HepG2 (cell line): ENCODE results near the gene DDRGK1. TPM values are rescaled to one million over a fixed set of nuclear protein-coding genes. Genes with fewer than 3 reads are reported as not detected.

Experiments
- DNMT3B ChIP-seq: conservative IDR thresholded peaks from 2 replicates; pipeline ENCODE4 v1.6.1; 2016; ENCODE audit warnings: missing biosample characterization, control low read depth
- DPF2 ChIP-seq: sonication (generic); formaldehyde crosslinking; IDR thresholded peaks from 2 replicates; pipeline ENCODE4 v1.4.0; 2020; ENCODE audit warnings: mild to moderate bottlenecking, low read depth, missing genetic modification reagents, borderline replicate concordance
- ERF ChIP-seq: IDR thresholded peaks from 2 replicates; pipeline ENCODE4 v1.6.1; 2018; ENCODE audit warnings: missing biosample characterization, missing genetic modification reagents
- FOXO1 ChIP-seq: sonication (generic); formaldehyde crosslinking; IDR thresholded peaks from 2 replicates; pipeline ENCODE4 v1.4.0; 2020; ENCODE audit warnings: missing genetic modification reagents
- HMGA1 ChIP-seq: sonication (generic); formaldehyde crosslinking; conservative IDR thresholded peaks from 2 replicates; pipeline ENCODE4 v1.4.0; 2020; ENCODE audit warnings: missing genetic modification reagents
- NCOA5 ChIP-seq: sonication (generic); formaldehyde crosslinking; IDR thresholded peaks from 2 replicates; pipeline ENCODE4 v1.4.0; 2020; ENCODE audit warnings: missing genetic modification reagents
- NFRKB ChIP-seq: fragments of 450-650 bp; IDR thresholded peaks from 2 replicates; pipeline ENCODE4 v1.6.1; 2017
- RBM22 ChIP-seq: fragments of 200-400 bp; formaldehyde crosslinking; optimal IDR thresholded peaks from 2 replicates; pipeline ENCODE3; 2017; ENCODE audit warnings: mild to moderate bottlenecking, low read length, moderate library complexity
- SETDB1 ChIP-seq: sonication (generic); formaldehyde crosslinking; IDR thresholded peaks from 2 replicates; pipeline ENCODE4 v1.5.1; 2020; ENCODE audit warnings: missing genetic modification reagents, mild to moderate bottlenecking, borderline replicate concordance
- TBX3 ChIP-seq: fragments of 450-650 bp; IDR thresholded peaks from 2 replicates; pipeline ENCODE4 v1.6.1; 2017; ENCODE audit warnings: antibody characterized with exemption, mild to moderate bottlenecking, inconsistent platforms, borderline replicate concordance
- TSC22D2 ChIP-seq: sonication (generic); formaldehyde crosslinking; IDR thresholded peaks from 2 replicates; pipeline ENCODE4 v1.5.1; 2020; ENCODE audit warnings: missing genetic modification reagents, mild to moderate bottlenecking, borderline replicate concordance
- ZKSCAN5 ChIP-seq: sonication (generic); formaldehyde crosslinking; IDR thresholded peaks from 2 replicates; pipeline ENCODE4 v1.5.1; 2020; ENCODE audit warnings: mild to moderate bottlenecking, missing genetic modification reagents
- ZNF205 ChIP-seq: IDR thresholded peaks from 2 replicates; pipeline ENCODE4 v1.6.1; 2018; ENCODE audit warnings: missing biosample characterization, missing genetic modification reagents
- ZNF879 ChIP-seq: sonication (generic); formaldehyde crosslinking; IDR thresholded peaks from 2 replicates; pipeline ENCODE4 v1.8.1; 2023; ENCODE audit warnings: missing genetic modification reagents
- polyA plus RNA-seq, 8 experiments: library from polyadenylated mRNA; depleted of rRNA in 3 of 8; stranded (reverse) in 7 of 8; unstranded in 1 of 8; fragments of >200 nt; fragmentation: Illumina TruSeq in 4 of 8; extraction: Trizol in 4 of 8; gene quantifications; 2 replicates each; pipeline versions ENCODE4 v1.2.1 to v1.2.3, GENCODE V29; 2011 to 2016; ENCODE audit warnings: low read depth in 4 of 8, missing spikeins in 1 of 8, mixed read lengths in 1 of 8; ENCODE audit not compliant: insufficient read depth in 1 of 8
- total RNA-seq, 5 experiments: library from RNA; depleted of rRNA; stranded (reverse); fragments of >200 nt; fragmentation: Illumina TruSeq; extraction: Trizol; gene quantifications; 2 replicates each; pipeline ENCODE4 v1.2.3, GENCODE V29; 2016; ENCODE audit warnings: low read depth in 1 of 5
- TF ChIP-seq, protein P1 (sequence below): sonication (generic); formaldehyde crosslinking; IDR thresholded peaks from 2 replicates; pipeline ENCODE4 v1.4.0; 2020; ENCODE audit warnings: missing genetic modification reagents, borderline replicate concordance
- TF ChIP-seq, protein P2 (sequence below): sonication (generic); formaldehyde crosslinking; IDR thresholded peaks from 2 replicates; pipeline ENCODE4 v1.8.1; 2022; ENCODE audit warnings: low read depth, mild to moderate bottlenecking, missing genetic modification reagents
- TF ChIP-seq, protein P3 (sequence below): sonication (generic); formaldehyde crosslinking; IDR thresholded peaks from 2 replicates; pipeline ENCODE4 v1.8.0; 2022; ENCODE audit warnings: mild to moderate bottlenecking, missing genetic modification reagents, moderate library complexity
- TF ChIP-seq, protein P4 (sequence below): sonication (generic); formaldehyde crosslinking; IDR thresholded peaks from 2 replicates; pipeline ENCODE4 v1.9.0; 2022; ENCODE audit warnings: low read depth, missing genetic modification reagents
- TF ChIP-seq, protein P5 (sequence below): sonication (generic); formaldehyde crosslinking; IDR thresholded peaks from 2 replicates; pipeline ENCODE4 v1.5.0; 2020; ENCODE audit warnings: mild to moderate bottlenecking, missing genetic modification reagents, borderline replicate concordance

Gene DDRGK1
- total and polyA plus RNA-seq, 2 of the 13 experiments (the other 11 are each of a cell fraction or from before 2014, with no cell fraction given): 96.7 to 149 TPM

DNA sequence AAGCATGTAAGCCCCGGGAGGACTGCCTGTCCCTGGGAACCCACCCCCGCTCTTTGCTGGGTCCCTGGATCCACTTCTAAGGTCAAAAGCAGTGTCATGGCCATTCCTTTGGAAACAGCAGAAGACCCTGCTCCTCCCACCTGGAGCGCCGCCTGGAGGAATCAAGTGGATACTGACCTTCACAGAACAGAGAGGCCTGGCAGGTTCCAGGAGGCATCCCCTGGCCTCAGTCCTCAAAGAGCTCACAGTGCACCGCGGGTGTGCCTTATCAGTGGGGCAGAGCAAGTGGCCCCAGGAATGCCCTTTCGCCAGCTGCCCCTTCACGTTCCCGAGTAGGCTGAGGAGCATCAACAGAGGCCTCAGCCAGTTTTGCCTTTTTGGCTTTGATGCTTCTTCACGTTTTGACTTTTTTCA, 45.6 kb upstream of the DDRGK1 start (continued):
- TF ChIP-seq, protein P1, sequence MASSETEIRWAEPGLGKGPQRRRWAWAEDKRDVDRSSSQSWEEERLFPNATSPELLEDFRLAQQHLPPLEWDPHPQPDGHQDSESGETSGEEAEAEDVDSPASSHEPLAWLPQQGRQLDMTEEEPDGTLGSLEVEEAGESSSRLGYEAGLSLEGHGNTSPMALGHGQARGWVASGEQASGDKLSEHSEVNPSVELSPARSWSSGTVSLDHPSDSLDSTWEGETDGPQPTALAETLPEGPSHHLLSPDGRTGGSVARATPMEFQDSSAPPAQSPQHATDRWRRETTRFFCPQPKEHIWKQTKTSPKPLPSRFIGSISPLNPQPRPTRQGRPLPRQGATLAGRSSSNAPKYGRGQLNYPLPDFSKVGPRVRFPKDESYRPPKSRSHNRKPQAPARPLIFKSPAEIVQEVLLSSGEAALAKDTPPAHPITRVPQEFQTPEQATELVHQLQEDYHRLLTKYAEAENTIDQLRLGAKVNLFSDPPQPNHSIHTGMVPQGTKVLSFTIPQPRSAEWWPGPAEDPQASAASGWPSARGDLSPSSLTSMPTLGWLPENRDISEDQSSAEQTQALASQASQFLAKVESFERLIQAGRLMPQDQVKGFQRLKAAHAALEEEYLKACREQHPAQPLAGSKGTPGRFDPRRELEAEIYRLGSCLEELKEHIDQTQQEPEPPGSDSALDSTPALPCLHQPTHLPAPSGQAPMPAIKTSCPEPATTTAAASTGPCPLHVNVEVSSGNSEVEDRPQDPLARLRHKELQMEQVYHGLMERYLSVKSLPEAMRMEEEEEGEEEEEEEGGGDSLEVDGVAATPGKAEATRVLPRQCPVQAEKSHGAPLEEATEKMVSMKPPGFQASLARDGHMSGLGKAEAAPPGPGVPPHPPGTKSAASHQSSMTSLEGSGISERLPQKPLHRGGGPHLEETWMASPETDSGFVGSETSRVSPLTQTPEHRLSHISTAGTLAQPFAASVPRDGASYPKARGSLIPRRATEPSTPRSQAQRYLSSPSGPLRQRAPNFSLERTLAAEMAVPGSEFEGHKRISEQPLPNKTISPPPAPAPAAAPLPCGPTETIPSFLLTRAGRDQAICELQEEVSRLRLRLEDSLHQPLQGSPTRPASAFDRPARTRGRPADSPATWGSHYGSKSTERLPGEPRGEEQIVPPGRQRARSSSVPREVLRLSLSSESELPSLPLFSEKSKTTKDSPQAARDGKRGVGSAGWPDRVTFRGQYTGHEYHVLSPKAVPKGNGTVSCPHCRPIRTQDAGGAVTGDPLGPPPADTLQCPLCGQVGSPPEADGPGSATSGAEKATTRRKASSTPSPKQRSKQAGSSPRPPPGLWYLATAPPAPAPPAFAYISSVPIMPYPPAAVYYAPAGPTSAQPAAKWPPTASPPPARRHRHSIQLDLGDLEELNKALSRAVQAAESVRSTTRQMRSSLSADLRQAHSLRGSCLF (CRISPR knock-in tag): no peak
- TF ChIP-seq RBM22 (no peak), ERF (CRISPR knock-in tag) (peak; percentile 86; the same call in 1 of the 2 replicates), DNMT3B (CRISPR knock-in tag) (no peak), TBX3 (no peak), NFRKB (no peak), TSC22D2 (peak; percentile 9; the same call in 1 of the 2 replicates), FOXO1 (peak; percentile 56; the same call in 1 of the 2 replicates), DPF2 (CRISPR knock-in tag) (no peak), ZNF205 (CRISPR knock-in tag) (0 out of 2 replicates have a peak, but pooled peaks have one; percentile 70), ZKSCAN5 (no peak), ZNF879 (CRISPR knock-in tag) (no peak), SETDB1 (CRISPR knock-in tag) (no peak), HMGA1 (CRISPR knock-in tag) (no peak), NCOA5 (CRISPR knock-in tag) (no peak)
- TF ChIP-seq, protein P2, sequence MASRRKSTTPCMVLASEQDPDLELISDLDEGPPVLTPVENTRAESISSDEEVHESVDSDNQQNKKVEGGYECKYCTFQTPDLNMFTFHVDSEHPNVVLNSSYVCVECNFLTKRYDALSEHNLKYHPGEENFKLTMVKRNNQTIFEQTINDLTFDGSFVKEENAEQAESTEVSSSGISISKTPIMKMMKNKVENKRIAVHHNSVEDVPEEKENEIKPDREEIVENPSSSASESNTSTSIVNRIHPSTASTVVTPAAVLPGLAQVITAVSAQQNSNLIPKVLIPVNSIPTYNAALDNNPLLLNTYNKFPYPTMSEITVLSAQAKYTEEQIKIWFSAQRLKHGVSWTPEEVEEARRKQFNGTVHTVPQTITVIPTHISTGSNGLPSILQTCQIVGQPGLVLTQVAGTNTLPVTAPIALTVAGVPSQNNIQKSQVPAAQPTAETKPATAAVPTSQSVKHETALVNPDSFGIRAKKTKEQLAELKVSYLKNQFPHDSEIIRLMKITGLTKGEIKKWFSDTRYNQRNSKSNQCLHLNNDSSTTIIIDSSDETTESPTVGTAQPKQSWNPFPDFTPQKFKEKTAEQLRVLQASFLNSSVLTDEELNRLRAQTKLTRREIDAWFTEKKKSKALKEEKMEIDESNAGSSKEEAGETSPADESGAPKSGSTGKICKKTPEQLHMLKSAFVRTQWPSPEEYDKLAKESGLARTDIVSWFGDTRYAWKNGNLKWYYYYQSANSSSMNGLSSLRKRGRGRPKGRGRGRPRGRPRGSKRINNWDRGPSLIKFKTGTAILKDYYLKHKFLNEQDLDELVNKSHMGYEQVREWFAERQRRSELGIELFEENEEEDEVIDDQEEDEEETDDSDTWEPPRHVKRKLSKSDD: peak; percentile 56; the same call in 1 of the 2 replicates
- TF ChIP-seq, protein P3, sequence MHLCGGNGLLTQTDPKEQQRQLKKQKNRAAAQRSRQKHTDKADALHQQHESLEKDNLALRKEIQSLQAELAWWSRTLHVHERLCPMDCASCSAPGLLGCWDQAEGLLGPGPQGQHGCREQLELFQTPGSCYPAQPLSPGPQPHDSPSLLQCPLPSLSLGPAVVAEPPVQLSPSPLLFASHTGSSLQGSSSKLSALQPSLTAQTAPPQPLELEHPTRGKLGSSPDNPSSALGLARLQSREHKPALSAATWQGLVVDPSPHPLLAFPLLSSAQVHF: no peak
- TF ChIP-seq, protein P4, sequence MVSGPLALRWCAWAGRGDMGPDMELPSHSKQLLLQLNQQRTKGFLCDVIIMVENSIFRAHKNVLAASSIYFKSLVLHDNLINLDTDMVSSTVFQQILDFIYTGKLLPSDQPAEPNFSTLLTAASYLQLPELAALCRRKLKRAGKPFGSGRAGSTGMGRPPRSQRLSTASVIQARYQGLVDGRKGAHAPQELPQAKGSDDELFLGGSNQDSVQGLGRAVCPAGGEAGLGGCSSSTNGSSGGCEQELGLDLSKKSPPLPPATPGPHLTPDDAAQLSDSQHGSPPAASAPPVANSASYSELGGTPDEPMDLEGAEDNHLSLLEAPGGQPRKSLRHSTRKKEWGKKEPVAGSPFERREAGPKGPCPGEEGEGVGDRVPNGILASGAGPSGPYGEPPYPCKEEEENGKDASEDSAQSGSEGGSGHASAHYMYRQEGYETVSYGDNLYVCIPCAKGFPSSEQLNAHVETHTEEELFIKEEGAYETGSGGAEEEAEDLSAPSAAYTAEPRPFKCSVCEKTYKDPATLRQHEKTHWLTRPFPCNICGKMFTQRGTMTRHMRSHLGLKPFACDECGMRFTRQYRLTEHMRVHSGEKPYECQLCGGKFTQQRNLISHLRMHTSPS (CRISPR knock-in tag): no peak
- TF ChIP-seq, protein P5, sequence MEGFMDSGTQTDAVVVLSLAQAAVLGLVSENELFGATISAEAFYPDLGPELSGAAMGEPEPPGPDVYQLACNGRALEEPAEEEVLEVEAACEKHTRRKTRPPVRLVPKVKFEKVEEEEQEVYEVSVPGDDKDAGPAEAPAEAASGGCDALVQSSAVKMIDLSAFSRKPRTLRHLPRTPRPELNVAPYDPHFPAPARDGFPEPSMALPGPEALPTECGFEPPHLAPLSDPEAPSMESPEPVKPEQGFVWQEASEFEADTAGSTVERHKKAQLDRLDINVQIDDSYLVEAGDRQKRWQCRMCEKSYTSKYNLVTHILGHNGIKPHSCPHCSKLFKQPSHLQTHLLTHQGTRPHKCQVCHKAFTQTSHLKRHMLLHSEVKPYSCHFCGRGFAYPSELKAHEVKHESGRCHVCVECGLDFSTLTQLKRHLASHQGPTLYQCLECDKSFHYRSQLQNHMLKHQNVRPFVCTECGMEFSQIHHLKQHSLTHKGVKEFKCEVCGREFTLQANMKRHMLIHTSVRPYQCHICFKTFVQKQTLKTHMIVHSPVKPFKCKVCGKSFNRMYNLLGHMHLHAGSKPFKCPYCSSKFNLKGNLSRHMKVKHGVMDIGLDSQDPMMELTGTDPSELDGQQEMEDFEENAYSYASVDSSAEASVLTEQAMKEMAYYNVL: peak; percentile 23; the same call in 1 of the 2 replicates
